GM12865 (cell line): Measurements from ENCODE around the gene IRS4.

ENCODE experiments used
- DNase-seq: peaks from one replicate; pipeline ENCODE4 v3.0.0; 2010; ENCODE audit warnings: low read depth
- H3K4me3 ChIP-seq: 2 replicates; pipeline ENCODE4 v1.5.1; 2011; ENCODE audit warnings: mild to moderate bottlenecking, low read depth, low read length, control low read depth
- CTCF ChIP-seq: IDR thresholded peaks from 2 replicates; pipeline ENCODE4 v1.5.1; 2011; ENCODE audit warnings: low read length, control low read depth, low read depth, inconsistent platforms; ENCODE audit not compliant: insufficient read depth; ENCODE audit errors: missing control alignments

The IRS4 gene

GRCh38 chrX:108712886-108713285, 23.5 kb downstream of the IRS4 start:
- TF ChIP-seq CTCF = no peak

GRCh38 chrX:108704839-108705238, 31.5 kb downstream of the IRS4 start:
- H3K4me3 ChIP-seq = no peak overlapping the region
- DNase-seq = no peak
- TF ChIP-seq CTCF = no peak

More at GRCh38 chrX:108712886-108713285, 23.5 kb downstream of the IRS4 start:
- no peak for DNase-seq
- no peak overlapping the region for H3K4me3 ChIP-seq

- no peak overlapping the region for H3K4me3 ChIP-seq
- DNase-seq = no peak
- no peak for TF ChIP-seq CTCF
Measured at GRCh38 chrX:108702530-108702929, 33.8 kb downstream of the IRS4 start.

GRCh38 chrX:108701633-108702032, 34.7 kb downstream of the IRS4 start:
- TF ChIP-seq CTCF = no peak

GRCh38 chrX:108699368-108699767, 37.0 kb downstream of the IRS4 start:
- peak; percentile 18 for DNase-seq
- H3K4me3 ChIP-seq = no peak overlapping the region
- peak; percentile 19 for TF ChIP-seq CTCF

More at GRCh38 chrX:108701633-108702032, 34.7 kb downstream of the IRS4 start:
- H3K4me3 ChIP-seq = no peak overlapping the region
- no peak for DNase-seq

GRCh38 chrX:108696690-108697089, 39.7 kb downstream of the IRS4 start:
- no peak for DNase-seq

More at GRCh38 chrX:108696690-108697089, 39.7 kb downstream of the IRS4 start:
- no peak for TF ChIP-seq CTCF
- H3K4me3 ChIP-seq = no peak overlapping the region
